Type B pancreatic cell (in vitro differentiated cells): Measurements from ENCODE around the gene FN3KRP. TPM values are rescaled to one million over a fixed set of nuclear protein-coding genes. Genes with fewer than 3 reads are reported as not detected.

ENCODE experiments used
- DNase-seq: peaks from one replicate; pipeline ENCODE4 v3.0.0; 2021; ENCODE audit warnings: mixed read lengths; ENCODE audit not compliant: unreplicated experiment; ENCODE audit errors: extremely low spot score
- H3K27ac Mint-ChIP-seq: 2 replicates; pipeline ENCODE4 v1.8.0; 2021; ENCODE audit warnings: mild to moderate bottlenecking, mixed read lengths
- H3K27me3 Mint-ChIP-seq: 2 replicates; pipeline ENCODE4 v1.8.0; 2021; ENCODE audit warnings: mixed read lengths
- H3K36me3 Mint-ChIP-seq: 2 replicates; pipeline ENCODE4 v1.8.0; 2021; ENCODE audit warnings: mixed read lengths
- H3K4me1 Mint-ChIP-seq: one replicate; pipeline ENCODE4 v1.8.0; 2021; ENCODE audit warnings: mixed read lengths; ENCODE audit not compliant: unreplicated experiment
- H3K4me3 Mint-ChIP-seq: 2 replicates; pipeline ENCODE4 v1.8.0; 2021; ENCODE audit warnings: mild to moderate bottlenecking, mixed read lengths
- H3K9me3 Mint-ChIP-seq: 2 replicates; pipeline ENCODE4 v1.8.0; 2021; ENCODE audit warnings: mixed read lengths
- total RNA-seq: library from RNA; stranded (reverse); gene quantifications from 2 replicates; pipeline ENCODE4 v1.2.1, GENCODE V29; 2021; ENCODE audit warnings: low replicate concordance
- TF ChIP-seq, protein P1 (sequence below): fragments of 200-600 bp; sonication (generic); conservative IDR thresholded peaks from 2 replicates; pipeline ENCODE4 v1.5.0; 2021; ENCODE audit warnings: antibody characterized with exemption, mild to moderate bottlenecking

FN3KRP gene
- total RNA-seq, 1 donor from 2014 or later, result 36.5 TPM

DNA sequence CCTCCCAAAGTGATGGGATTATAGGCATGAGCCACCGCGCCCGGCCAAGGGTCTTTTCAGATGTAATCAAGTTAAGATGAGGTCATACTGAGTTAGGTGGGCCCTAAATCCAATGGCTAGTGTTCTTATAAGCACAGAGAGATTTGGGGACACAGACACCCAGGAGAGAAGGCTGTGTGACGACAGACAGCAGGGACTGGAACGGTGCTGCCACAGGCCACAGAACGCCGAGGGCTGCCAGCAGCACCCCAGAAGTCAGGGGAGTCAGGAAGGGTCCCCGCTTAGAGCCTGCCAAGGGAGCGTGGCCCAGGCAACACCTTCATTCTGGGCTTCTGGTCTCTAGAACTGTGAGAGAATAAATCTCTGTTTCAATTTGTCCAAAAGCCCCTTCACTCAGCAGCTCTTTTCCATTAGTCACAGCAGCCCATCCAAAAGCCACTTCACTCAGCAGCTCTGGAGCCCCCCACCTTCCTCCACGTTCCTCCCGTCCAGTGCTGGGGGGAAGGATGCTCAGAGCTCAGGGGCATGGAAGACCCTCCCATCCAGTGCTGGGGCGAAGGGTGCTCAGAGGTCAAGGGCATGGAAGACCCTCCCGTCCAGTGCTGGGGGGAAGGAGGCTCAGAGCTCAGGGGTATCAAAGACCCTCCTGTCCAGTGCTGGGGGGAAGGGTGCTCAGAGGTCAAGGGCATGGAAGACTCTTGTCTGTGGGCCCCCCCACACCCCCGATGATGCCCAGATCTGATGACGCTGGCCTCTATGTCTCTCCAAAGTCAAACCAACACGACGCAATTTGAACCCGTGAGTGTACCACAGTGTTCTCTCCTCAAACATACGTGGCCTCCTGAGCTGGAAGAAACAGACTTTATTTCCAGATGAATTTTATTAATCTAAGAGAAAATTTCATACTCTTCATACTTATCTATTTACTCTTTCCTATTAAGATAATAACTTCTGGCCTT lies 29.9 kb upstream of the FN3KRP start:
- no peak overlapping the region for H3K4me3 Mint-ChIP-seq
- DNase-seq, result no peak
- H3K27ac Mint-ChIP-seq, result no peak overlapping the region
- no peaks in the 10 kb centered on the region for H3K9me3 Mint-ChIP-seq
- TF ChIP-seq, protein P1, sequence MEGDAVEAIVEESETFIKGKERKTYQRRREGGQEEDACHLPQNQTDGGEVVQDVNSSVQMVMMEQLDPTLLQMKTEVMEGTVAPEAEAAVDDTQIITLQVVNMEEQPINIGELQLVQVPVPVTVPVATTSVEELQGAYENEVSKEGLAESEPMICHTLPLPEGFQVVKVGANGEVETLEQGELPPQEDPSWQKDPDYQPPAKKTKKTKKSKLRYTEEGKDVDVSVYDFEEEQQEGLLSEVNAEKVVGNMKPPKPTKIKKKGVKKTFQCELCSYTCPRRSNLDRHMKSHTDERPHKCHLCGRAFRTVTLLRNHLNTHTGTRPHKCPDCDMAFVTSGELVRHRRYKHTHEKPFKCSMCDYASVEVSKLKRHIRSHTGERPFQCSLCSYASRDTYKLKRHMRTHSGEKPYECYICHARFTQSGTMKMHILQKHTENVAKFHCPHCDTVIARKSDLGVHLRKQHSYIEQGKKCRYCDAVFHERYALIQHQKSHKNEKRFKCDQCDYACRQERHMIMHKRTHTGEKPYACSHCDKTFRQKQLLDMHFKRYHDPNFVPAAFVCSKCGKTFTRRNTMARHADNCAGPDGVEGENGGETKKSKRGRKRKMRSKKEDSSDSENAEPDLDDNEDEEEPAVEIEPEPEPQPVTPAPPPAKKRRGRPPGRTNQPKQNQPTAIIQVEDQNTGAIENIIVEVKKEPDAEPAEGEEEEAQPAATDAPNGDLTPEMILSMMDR, result no peak
- peaks cover 9% of the 10 kb centered on the region for H3K4me1 Mint-ChIP-seq
- H3K36me3 Mint-ChIP-seq, result peaks cover 5% of the 10 kb centered on the region
- H3K27me3 Mint-ChIP-seq, result no peaks in the 10 kb centered on the region

DNA sequence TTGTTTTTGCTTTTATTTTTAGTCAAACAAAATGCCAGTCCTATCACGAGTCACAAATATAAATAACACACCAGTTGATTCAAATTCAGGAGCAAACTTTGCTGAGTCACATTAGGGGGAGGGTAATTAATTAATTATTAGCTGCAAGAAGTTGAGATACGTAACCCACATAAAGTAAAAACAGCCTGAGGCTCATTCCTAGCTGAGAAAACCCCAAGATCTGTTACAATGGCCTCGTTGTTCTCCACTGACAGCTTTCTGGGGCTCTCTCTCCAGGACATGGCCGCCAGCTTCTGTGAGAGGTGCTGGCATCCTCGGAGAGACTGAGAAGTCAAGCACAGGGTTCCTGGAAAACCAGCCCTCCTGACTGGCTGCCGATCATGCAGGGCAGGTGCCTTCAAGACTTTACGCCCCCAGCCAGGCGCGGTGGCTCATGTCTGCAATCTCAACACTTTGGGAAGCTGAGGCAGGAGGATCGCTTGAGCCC lies 29.1 kb upstream of the FN3KRP start:
- Mint-ChIP-seq H3K27ac (no peak overlapping the region), H3K9me3 (no peaks in the 10 kb centered on the region), H3K4me1 (peaks cover 9% of the 10 kb centered on the region), H3K4me3 (no peak overlapping the region), H3K27me3 (no peaks in the 10 kb centered on the region), H3K36me3 (peaks cover 5% of the 10 kb centered on the region)
- TF ChIP-seq, protein P1, result no peak
- no peak for DNase-seq

DNA sequence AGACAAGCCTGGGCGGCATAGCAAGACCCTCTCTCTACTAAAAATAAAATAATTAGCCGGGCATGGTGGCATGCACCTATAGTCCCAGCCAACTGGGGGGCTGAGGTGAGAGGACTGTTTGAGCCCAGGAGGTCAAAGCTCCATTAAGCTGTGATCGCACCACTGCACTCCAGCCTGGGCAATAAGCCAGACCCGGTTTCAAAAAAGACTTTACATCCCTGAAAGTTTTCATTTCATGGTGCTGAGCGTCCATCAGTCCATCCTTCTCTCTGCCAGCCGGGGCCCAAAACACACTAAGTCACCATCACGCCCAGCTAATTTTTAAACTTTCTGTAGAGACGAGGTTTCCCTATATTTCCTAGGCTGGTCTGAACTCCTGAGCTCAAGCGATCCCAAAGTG lies 28.6 kb upstream of the FN3KRP start:
- TF ChIP-seq, protein P1, result no peak
- DNase-seq, result no peak
- Mint-ChIP-seq H3K27me3 (no peaks in the 10 kb centered on the region), H3K4me3 (no peak overlapping the region), H3K27ac (no peak overlapping the region), H3K36me3 (peaks cover 5% of the 10 kb centered on the region), H3K9me3 (no peaks in the 10 kb centered on the region), H3K4me1 (peaks cover 9% of the 10 kb centered on the region)

DNA sequence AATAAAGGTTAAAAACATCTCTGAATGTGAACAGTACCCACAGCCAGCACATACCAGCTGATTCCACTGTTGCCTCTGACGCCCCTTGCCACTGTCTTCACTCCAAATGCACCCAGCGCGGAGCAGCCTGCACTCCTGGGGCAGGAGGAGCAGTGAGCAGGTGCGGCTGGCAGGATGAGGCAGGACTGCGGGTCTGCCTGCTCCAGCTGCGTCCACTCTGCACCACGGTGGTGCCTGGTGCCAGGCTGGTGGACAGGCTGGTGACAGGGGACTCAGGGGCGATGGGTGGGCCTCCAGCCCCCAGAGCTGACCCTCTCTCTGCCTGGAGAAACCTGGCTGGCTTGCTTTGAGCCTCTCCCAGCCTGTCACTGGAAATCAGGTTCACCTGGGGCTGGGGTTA lies 27.4 kb upstream of the FN3KRP start:
- Mint-ChIP-seq H3K4me3 (no peak overlapping the region), H3K36me3 (peaks cover 8% of the 10 kb centered on the region), H3K27ac (no peak overlapping the region), H3K9me3 (no peaks in the 10 kb centered on the region), H3K4me1 (peaks cover 14% of the 10 kb centered on the region), H3K27me3 (no peaks in the 10 kb centered on the region)
- TF ChIP-seq, protein P1, result no peak
- DNase-seq, result no peak

DNA sequence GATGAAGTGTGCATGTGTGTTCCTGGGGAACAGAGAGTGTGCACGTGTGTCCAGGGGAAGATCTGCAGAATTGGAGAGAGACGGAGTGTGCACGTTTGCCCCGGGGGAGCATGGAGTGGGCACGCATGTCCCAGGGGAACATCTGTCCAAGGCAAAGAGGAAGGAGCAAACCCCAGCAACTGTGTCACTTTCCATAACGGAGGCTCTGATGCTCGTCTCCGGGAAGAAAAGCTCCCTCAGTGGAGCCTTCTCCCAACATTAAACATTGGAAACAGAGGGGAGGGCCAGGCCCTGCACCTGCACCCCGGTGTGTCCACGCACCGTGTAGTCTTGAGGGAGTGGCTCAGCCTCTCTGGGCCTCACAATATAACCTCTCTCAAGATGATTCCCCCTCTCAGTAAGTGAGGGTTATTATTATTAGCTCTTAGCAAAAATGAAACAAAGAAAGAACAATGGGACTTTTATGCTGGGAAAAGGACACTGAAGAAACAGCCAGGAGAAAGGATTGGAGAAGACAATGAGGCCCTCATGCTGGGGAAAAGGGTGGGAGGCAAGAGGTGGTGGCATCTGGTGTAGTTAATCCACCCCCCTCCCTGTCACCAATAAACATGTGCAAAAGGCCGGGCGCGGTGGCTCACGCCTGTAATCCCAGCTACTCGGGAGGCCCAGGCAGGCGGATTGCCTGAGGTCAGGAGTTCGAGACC lies 25.6 kb upstream of the FN3KRP start:
- peaks cover 14% of the 10 kb centered on the region for H3K4me1 Mint-ChIP-seq
- H3K27me3 Mint-ChIP-seq, result no peaks in the 10 kb centered on the region
- peaks cover 14% of the 10 kb centered on the region for H3K36me3 Mint-ChIP-seq

More for the DNA sequence above, 25.6 kb upstream of the FN3KRP start:
- TF ChIP-seq, protein P1, result no peak
- Mint-ChIP-seq H3K27ac (no peak overlapping the region), H3K9me3 (peaks cover 7% of the 10 kb centered on the region), H3K4me3 (no peak overlapping the region)
- no peak for DNase-seq
